Mesenteric fat pad (tissue), 1 donor: ENCODE data around the gene NCAM1. TPM values are rescaled to one million over a fixed set of nuclear protein-coding genes. Genes with fewer than 3 reads are reported as not detected.
"Not testable (repeated sequence)": the region's sequence is repeated elsewhere in the genome, so short reads cannot be mapped to it uniquely, and the experiment has no call there.

ENCODE experiments used
- DNase-seq: peaks from one replicate; pipeline ENCODE4 v3.0.0-alpha.2; 2020; ENCODE audit warnings: low spot score
- total RNA-seq: library from RNA; stranded (reverse); fragmentation: NEBNext Ultra II Directional; extraction: Animal tissue kit (Norgen Biotek cat#: 25700); gene quantifications from one replicate; pipeline ENCODE4 v1.2.1, GENCODE V29; 2021
- donor health status: DM: yes; HTN: yes; CAD: no.

NCAM1 gene
- total RNA-seq, 1 donor from 2014 or later = 3.1 TPM

DNA sequence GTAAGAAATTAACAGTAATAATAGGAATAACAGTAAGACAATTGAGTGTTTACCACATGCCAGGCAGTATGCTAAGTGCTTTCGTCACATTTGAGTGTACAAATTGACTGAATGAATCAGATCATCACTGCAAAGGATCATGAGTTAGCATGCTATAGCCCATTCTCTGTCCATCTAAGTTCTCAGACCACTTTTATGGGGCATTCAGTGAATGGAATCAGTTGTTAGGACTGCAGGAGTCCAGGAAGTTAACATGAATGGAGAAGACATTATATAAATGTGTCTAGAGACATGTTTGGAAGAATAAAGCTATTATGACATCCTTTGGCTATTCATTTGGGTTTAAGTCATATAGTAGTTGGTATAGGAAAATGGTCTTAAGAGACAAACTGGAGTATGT is 59.9 kb downstream of the NCAM1 start:
- DNase-seq = no peak

- no peak for DNase-seq
Measured at GRCh38 chr11:113022262-113022661, 61.0 kb downstream of the NCAM1 start.

- DNase-seq = no peak
Measured at GRCh38 chr11:113023228-113023627, 62.0 kb downstream of the NCAM1 start.

- DNase-seq = no peak
Measured at GRCh38 chr11:113023986-113024385, 62.8 kb downstream of the NCAM1 start.

DNA sequence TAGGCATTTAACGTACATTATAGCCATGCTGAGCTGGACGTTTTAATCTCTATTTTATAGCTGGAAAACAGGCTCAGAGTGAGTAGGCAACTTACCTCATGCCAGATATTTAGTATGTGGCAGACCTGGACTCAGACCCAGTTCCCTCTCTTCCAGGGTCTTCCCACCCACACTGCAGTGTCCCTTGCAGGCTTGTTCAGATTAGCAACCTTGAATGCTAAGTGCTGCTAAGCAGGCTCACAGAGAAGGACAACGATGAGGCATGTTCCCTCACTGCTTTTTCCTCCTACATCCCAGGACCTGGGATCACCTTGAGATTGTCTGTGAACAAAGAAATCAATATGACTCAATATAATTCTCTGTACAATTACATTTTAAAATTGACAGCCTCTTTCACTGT is 65.6 kb downstream of the NCAM1 start:
- DNase-seq = no peak

DNA sequence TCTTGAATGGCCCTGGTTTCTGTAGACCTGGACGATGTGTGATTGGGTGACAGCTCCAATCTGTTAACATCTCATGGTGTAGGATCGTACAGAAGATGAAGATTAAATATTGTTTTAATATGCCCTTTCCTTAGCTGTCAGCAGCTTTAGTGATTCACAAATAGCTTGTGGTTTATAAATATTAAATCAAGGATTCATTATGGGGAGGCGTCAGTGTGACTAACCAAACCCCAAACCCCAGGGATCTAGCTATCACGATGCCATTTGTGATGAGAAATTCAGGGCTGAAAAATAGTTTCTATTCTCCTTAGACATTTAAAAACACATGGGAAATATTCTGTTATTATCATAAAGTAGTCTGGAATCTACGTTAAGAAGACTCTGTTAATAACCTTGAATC is 73.4 kb downstream of the NCAM1 start:
- DNase-seq = no peak

DNA sequence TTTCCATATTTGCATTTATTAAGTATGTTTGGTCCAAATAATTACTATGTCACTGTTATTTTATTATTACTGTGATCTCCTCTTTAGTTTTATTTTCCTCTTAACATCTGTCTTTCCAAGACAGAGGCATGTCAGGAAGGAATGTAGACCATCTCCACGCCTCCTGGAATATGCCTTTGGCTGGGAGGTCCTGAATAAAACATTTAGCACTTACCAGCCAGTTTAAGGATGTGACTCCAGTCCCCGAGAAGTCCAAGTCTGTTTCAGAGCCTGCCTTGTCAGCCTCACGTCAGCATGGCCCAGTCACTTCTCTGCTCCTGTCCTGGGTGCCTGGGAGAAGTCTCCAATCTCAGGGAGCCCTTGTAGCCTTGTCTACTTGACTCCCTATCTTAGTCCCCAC is 74.5 kb downstream of the NCAM1 start:
- no peak for DNase-seq

DNA sequence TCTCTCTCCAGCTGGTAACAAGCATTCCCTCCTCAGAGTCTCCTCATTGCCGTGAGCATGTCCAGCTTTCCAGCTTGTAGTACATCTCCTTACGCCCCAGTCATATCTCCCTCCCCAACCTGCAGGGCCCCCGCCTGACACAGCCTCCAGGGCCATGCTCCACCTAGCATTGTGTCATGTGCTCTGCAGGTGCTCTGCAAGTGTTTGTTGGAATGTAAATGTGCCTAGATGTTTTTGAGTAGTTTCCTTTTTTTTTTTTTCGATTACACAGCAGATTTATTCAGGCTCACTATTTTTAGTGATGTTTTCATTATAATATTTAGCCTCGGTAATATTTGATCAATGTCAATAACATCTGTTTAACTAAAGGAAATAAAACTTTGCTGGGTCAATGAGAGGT is 82.5 kb downstream of the NCAM1 start:
- DNase-seq = no peak

DNA sequence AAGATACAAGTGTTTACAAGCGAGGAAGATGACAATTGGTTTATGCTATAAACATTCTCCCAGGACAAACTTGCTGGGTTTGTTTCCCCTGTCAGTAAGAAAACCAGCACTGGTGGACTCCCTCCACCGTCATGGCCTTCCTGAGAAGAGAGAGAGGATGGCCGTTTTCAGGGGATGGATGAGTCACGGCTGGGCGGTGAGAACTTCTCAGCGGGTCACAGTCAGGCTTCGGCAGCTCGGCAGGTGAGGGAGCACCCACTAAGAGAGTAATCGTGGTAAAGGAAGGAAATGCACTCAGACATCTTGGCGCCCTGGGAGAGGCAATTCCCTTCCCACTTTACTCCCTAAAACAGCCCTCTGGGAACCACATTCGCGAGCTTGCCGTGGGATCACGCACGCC is 83.9 kb downstream of the NCAM1 start:
- DNase-seq = no peak

DNA sequence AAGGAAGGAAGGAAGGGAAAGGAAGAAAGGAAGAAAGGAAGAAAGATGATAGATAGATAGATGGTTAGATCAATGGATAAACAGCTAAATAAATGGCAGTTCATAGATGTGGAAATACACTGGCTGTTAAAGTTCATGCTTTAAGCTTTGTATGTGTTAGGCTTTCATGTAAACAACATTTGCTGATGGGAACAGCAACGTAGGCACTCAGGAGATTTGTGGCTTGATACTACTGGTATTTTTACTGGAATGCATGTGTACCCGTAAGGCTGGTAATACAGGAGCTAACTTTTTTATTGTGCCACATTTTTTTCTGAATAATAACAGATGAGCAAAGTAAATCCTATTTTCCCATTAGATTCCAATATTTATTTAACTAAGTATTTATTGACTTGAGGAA is 85.6 kb downstream of the NCAM1 start:
- DNase-seq = no peak

GRCh38 chr11:113048820-113049768 is 87.9 kb downstream of the NCAM1 start:
- no peak for DNase-seq

- not testable (repeated sequence) for DNase-seq
Measured at GRCh38 chr11:113053042-113053441, 91.8 kb downstream of the NCAM1 start.

DNA sequence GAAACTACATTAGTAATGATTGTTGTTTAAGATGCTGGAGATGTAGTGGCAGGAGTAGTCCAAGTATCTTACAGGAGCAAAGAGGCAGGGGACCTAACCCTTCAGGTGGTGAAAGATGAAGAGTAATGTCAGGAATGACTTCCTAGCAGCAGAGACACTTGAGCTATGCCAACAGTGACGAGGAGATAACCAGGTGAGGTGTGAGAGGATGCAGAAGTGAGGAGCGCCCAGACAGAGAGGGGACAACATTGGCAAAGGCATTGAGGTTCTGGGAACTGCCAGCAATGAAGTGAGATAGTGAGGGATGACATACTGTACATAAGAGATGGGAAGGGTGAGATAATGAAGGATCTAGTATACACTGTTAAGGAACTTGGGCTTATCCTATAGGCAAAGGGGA is 95.8 kb downstream of the NCAM1 start:
- DNase-seq = no peak

DNA sequence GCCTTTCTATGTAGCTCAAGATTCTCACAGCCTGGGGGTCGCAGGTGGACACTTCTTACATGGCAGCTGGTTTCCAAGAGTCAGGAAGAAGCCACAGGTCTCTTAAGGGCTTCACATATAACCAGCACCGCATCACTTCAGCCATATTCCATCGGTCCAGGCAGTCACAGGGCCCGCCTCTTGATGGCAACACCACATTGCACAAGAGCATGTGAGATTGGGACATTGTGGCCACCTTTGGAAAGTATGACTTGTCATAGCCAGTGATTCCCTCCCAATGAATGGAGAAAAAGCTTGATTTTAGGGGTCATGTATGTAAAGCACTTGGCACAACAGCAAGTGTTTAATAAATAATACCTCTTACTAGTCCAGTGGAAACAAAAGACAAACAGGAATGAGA is 98.3 kb downstream of the NCAM1 start:
- no peak for DNase-seq

GRCh38 chr11:113065330-113065729 is 104.1 kb downstream of the NCAM1 start:
- DNase-seq = no peak

DNA sequence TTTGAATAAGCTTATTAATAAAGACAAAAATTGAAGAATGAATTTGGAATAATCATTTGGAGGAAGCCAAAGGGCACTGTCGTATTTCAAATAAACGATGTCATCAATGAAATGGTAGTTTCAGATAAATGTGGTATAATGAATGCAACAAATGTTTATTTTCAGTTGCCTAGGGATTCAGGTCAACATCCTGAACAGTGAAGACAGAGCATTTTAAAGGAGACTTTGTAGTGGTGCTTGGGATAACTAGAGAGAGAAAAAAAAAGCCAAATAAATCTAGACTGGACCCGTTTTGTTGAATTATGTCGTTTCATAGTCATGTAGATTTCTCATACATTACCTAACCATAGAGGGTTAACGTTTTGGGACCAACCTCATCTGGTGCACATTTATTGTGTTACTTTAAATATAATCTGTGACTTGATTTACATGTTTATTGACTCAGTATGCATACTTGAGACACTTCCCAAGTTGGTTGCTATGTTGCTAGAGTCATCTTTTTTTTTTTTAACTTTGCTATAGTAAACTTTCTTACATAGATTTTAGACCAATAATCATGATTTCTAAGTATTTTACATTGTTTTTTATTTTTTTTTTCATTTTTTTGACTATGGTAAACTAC is 111.1 kb downstream of the NCAM1 start:
- no peak for DNase-seq

GRCh38 chr11:113073290-113073953 is 112.2 kb downstream of the NCAM1 start:
- no peak for DNase-seq

DNA sequence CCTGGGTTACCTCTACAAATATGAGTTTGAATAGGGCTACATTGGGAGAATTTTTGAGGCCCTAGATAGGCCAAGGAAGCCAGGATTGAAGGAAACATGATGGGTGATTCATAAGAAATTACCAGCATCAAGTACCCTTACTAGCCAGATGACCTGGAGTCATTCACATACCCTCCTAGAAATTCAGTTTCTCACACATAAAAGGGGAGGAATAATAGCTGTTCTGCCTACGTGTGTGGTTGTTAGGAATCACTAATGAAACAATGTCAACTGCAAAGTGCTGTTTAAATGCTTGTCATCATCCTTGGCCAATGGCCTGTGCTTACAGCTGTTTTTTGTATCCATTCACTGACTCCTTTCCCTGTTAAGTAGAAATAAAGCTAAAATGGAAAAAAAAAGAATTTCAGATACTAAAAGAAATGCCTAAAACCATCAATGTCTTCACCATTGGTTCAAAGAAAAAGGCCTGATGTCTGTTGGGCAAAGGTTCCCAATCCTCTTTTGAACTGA is 114.4 kb downstream of the NCAM1 start:
- DNase-seq = no peak

GRCh38 chr11:113077379-113077778 is 116.2 kb downstream of the NCAM1 start:
- no peak for DNase-seq

- no peak for DNase-seq
Measured at GRCh38 chr11:113082341-113082955, 121.2 kb downstream of the NCAM1 start.

GRCh38 chr11:113083571-113083970 is 122.4 kb downstream of the NCAM1 start:
- no peak for DNase-seq

DNA sequence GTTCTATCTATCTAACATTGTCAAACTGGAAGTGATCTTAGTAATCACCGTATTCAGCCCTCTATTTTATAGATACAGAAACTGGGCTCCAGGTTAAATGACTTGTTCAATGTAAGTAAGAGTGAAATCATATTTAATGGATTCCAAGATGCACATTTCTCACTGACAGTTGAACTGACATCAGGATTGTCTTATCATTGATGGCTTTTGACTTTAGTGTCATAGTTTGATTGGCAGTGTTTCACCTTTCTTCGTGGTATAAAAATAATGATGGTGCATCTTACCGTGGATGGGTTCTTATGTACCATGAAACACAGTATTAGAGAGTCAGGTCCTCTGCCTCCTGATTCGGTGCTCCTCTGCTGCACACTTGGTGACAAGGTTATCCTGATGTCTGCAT is 123.1 kb downstream of the NCAM1 start:
- no peak for DNase-seq
